NOMO-1 (cell line): Measurements from ENCODE around the gene PLD3.

Experiments
- DNase-seq, 2 experiments: peaks; one replicate each; lab custom pipeline; 2025; ENCODE audit not compliant: unreplicated experiment in 2 of 2; lab: John Stamatoyannopoulos, UW

PLD3 gene

GRCh38 chr19:40411125-40411842, 62.8 kb downstream of the PLD3 start:
- no peak for DNase-seq

- no peak for DNase-seq
Measured at GRCh38 chr19:40411958-40412499, 63.5 kb downstream of the PLD3 start.

- DNase-seq: no peak
Measured at GRCh38 chr19:40412866-40413265, 64.4 kb downstream of the PLD3 start.

GRCh38 chr19:40413291-40413845, 64.9 kb downstream of the PLD3 start, which contains the start of gene PRX:
Gene PRX (minus strand): TSS chr19:40413378. CDS start chr19:40407932, 5,446 bp downstream.
- DNase-seq: no peak

GRCh38 chr19:40414542-40415535, 66.3 kb downstream of the PLD3 start:
- no peak for DNase-seq

- no peak for DNase-seq
Measured at GRCh38 chr19:40415768-40416167, 67.3 kb downstream of the PLD3 start.

GRCh38 chr19:40416918-40417642, 68.6 kb downstream of the PLD3 start:
- DNase-seq: peak in 1 of 2 experiments; percentile 30

- DNase-seq: no peak
Measured at GRCh38 chr19:40417643-40417981, 69.1 kb downstream of the PLD3 start.

- no peak for DNase-seq
Measured at GRCh38 chr19:40418040-40418439, 69.5 kb downstream of the PLD3 start.

- no peak for DNase-seq
Measured at GRCh38 chr19:40419066-40419612, 70.6 kb downstream of the PLD3 start.

GRCh38 chr19:40419780-40420179, 71.3 kb downstream of the PLD3 start:
- no peak for DNase-seq

- no peak for DNase-seq
Measured at GRCh38 chr19:40420451-40420765, 71.9 kb downstream of the PLD3 start.

- DNase-seq: peak; percentile 66 to 86
Measured at GRCh38 chr19:40420766-40421765, 72.6 kb downstream of the PLD3 start.

GRCh38 chr19:40421993-40422747, 73.7 kb downstream of the PLD3 start:
- DNase-seq: no peak

GRCh38 chr19:40422748-40423566, 74.5 kb downstream of the PLD3 start:
- no peak for DNase-seq

- DNase-seq: no peak
Measured at GRCh38 chr19:40423938-40424337, 75.4 kb downstream of the PLD3 start.

- no peak for DNase-seq
Measured at GRCh38 chr19:40424637-40425449, 76.3 kb downstream of the PLD3 start.
